ENCODE data around the gene FCER1G.
"Not testable (repeated sequence)": the region's sequence is repeated elsewhere in the genome, so short reads cannot be mapped to it uniquely, and the experiment has no call there.

Gene FCER1G

GRCh38 chr1:161209790-161210409, 5.2 kb upstream of the FCER1G start:
- peak; percentile 71 for DNase-seq

DNA sequence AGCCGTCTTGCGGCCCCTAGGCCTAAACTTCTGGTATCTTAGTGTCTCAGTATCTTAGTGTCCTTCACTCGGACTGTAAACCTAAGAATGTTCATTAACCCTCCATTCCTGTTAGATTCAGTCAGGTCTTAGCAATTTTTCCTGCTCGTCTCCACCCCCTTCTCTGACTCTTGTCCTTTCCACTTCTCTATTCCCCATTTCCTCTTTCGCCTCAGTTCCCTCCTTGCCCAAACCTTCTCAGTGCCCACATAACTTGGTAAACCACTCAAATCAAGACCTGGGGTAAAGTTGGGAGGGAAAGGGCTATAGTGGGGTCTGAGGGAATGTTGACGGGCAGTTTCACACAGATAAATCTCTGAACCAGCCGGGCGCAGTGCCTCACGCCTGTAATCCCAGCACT, 726 bp upstream of the FCER1G start:
- no peak for DNase-seq

DNA sequence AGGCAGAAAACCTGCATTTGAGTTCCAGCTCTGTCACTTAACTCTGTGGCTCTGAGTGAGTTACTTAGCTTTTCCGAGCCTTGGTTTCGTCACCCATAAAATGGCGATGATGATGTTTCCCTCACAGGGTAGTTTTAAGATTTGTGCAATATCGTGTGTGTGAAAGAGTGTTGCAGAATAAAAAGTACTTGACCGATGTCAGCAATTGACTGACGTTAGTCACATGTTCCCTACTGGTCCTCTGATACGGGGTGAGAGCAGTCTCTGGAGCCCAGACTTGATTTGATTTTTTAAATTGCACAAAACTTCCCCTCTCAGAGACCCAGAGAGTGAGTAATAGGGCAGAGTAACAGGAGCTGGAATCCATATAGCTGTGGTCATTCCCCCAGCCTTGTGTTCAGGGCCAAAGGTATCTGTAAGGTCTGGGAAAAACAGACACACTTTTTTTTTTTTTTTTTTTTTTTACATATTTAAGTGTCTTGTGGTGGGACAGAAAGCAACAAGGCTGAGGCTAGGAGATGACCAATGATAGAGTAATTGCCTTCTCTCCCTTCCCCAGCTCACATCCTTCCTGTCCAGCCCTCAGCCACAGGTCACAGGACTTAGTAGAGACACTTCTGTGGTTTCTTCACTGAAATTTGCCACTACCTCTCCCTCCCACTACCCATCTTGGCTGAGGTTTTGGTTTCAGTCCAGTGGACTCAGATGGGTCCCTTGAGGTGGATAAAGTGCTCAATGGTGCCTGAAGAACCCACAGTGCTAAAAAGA, 2.0 kb downstream of the FCER1G start:
- peak; percentile 58 for DNase-seq

GRCh38 chr1:161217831-161218230, 2.7 kb downstream of the FCER1G start:
- no peak for DNase-seq

DNA sequence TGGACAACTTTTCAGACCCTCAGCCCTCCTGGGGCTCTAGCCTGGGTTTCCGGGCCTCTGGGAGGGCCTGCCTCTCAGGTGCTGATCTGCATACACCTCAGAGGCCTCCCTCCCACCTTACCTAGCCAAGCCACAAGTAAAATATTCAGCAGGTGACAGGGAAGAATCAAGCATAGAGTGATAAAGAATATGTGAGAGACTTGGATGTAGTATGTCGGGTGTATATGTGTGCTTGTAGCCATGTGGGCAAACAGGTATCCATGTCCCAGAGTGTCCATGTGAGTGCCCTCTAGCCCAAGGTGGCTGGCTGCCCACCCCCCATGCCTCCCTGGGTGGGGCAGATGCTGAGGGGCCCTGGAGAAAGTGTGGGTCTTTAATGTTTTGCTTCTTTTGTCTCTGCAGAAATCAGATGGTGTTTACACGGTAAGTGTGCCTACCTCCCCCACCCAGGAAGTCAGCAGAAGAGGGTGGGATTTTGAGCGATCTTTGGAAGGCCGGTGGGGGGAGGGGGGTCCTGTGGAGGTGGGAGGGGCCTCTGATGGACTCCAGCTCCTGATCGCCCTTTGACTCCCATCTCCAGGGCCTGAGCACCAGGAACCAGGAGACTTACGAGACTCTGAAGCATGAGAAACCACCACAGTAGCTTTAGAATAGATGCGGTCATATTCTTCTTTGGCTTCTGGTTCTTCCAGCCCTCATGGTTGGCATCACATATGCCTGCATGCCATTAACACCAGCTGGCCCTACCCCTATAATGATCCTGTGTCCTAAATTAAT, 3.4 kb downstream of the FCER1G start:
- DNase-seq, result no peak

DNA sequence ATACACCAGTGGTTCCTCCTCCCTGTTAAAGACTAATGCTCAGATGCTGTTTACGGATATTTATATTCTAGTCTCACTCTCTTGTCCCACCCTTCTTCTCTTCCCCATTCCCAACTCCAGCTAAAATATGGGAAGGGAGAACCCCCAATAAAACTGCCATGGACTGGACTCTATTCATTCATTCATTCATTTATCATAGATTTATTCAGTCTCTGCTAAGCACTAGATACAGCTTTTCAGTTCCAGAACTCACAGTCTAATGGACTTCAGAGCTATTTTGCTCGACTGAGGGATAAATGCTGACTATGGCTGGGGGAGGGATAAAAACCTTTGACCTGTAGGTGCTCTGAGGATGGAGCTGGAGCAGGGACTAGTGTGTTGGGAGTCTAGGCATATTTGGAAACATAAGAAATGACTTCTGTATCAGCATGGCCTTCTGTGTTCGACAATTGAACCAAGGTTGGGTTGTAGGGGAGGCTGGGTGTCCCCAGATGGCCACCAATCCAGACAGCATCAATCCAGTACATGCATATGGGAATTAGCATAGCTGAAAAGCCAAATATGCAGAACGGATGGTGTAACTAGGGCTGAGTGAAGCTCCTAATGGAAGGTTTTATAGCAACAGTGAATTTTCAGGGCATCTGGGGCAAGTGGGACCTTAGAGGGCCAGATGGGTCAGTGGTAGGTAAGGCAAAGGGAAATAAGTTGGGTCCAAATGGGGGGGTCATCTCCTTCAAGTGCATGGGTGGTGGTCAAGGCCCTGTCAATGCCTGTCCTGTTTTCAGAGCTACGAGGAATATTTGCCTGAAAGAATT, 4.2 kb downstream of the FCER1G start:
- DNase-seq, result no peak

- no peak for DNase-seq
Measured at GRCh38 chr1:161220002-161220401, 4.9 kb downstream of the FCER1G start.

- no peak for DNase-seq
Measured at GRCh38 chr1:161222175-161223019, 7.3 kb downstream of the FCER1G start.

DNA sequence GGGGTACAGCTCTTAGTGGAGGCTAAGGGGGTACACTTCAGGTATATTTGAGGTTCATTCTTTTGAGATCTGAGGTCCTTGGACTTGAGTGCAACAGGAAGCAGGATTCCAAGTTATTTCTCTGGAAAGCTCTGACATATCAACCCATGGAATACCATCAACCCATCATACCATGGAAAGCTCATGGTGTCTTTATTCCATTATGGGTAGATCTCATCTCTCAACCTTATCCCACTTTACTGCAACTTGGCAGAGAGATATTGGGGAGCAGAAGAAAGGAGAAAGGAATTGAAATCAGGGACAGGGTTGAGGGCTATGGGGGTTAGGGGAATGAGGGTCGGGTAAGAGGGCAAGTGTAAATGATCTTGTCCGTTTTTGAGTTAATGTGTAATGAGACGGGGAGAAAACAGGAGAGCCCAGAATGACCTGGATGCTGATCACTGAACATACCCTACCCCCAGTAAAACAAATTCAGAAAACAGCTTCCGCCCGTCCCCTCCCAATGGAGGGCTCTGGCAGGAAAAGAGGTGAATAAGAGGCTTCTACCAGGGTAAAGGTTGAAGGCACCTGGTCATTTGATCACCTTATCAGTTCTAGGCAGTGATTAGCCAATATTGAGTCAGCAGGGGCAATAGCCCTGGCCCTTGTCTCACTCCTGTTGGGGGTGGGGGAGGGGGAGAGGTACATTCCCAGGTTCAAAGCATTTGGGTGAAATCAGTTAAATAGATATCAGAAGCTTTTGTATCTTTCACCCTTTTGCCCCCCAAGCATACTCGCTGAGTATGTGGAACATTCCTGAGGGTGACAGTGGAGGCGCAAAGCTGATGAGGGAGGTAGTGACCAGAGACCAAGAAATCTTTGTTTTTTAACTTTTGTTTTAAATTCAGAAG, 9.0 kb downstream of the FCER1G start:
- DNase-seq, result no peak

GRCh38 chr1:161224695-161225087, 9.6 kb downstream of the FCER1G start:
- not testable (repeated sequence) for DNase-seq

DNA sequence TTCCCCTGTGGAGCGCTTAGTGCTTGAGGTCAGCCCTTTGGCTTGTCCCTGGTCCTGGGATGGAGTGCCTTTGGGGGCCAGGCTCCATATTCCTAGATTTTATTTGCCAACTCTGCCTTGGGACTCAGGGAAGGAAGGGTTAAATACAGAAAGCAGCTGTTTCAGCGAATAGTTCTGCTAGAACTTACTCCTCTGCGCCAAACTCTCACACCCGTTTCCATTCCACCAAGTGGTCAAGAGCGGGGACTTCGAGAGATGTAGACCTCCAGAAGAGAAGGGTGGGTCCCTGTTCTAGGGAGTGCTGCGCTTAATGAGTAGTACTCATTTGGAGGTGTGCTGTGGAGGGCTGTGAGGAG, 10.1 kb downstream of the FCER1G start:
- no peak for DNase-seq

DNA sequence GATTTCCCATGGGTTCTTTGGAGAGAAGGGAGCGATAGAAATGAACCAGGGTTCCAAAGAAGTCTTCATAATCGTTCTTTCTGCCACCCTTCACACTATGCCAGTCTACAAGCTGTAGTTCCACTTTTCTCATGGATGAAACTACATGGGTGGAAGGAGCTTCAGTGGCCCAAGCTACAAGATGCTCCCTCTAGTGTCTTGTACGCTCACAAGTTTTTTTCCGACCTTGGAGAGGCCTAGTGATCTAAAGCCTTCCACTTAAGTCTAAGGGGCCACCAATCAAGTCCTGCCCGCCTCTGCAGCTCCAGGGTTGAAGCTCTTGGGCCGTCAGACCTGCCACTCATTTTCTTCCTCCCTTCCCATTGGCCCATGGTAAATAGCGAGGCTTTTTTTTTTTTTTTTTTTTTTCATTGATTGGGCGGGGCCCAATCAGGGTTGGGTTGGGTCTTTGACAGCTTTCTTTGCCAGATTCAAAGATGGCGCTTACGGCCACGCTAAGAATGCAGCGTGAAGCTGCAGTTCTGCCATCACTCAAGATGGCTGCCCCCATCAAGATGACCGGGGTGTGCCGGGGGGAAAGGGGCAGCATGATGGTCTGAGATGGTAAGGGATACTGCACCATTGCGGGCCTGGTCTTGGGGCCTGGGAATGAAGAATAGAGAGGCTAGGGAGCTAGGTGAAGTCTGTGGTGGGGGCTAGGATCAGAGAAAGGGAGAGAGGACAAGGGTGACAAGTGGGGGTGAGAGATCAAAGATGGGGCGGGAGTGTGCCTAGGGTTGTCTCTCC, 10.6 kb downstream of the FCER1G start, which contains the start of gene TOMM40L:
TSS of gene TOMM40L (plus strand) at position 527 of the 786 bp plus-strand sequence. CDS start 430 bp downstream, outside the sequence.
- peak; percentile 93 for DNase-seq

GRCh38 chr1:161226320-161226711, 11.2 kb downstream of the FCER1G start:
- no peak for DNase-seq

GRCh38 chr1:161226759-161227158, 11.7 kb downstream of the FCER1G start:
- DNase-seq, result no peak

DNA sequence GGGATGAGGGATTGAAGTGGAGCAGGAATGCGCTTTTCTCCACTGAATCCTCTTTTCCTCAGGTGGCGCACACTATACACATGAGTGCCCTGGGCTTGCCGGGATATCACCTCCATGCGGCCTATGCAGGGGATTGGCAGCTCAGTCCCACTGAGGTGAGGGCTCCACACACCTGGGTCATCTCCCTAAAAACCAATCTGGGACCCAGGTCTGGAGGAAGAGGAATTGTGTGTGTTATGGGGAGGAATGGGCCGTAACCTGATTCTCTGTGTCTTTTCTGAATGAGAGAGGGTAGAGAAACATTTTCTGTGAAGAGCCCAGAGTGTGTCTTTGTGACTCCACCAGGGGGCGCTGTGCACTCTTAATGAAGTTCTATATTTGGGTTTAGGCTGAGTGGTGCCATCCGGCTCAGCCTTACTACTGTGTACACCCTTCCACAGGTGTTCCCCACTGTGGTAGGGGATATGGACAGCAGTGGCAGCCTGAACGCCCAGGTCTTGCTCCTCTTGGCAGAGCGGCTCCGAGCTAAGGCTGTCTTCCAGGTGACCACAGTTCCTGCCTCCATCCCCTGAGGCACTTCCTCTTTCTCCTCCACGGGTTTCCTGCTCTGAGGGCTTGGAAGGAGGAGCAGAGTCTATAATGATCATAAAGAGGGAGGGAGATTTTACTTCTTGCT, 12.2 kb downstream of the FCER1G start:
- peak; percentile 71 for DNase-seq

- no peak for DNase-seq
Measured at GRCh38 chr1:161228032-161228431, 12.9 kb downstream of the FCER1G start.

- no peak for DNase-seq
Measured at GRCh38 chr1:161229896-161230295, 14.8 kb downstream of the FCER1G start.

DNA sequence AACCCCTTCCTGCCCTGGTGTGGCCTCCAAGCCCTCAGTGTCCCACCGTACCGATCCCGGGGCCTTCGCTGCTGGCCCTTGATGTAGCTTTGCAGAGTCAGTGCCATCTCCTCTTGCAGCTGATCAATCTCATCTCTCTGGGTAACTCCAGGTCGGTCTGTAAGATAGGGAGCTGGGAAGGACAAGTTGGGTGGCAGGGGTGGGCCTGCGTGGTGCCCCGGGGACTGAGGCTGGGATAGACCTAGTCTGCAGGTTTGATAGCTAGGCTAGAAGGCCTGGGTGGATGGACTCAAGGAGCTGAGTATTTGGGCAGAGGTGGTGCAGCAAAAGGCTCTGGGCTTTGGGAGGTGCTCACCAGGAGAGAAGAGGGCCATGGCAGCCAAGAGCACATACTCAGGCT, 15.7 kb downstream of the FCER1G start:
- no peak for DNase-seq

DNA sequence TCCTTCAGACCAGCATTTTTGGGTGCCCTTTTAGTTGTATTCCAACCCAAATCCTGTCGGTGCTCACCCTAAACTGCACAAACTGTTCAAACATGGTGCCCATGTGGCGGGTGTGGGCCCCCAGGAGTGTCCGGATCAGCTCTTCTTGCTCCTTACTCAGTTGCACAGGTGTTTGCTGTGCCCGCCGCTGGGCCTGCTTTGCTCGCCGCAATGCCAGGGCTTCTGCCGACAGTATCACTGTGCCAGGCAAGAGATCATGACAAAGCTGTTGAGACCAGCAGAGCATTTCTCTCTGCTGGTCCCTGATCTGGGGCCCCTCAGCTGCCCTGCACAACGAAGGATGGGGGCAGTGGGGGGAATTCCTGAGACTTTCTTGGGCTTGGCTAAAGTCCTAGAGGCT, 18.0 kb downstream of the FCER1G start:
- no peak for DNase-seq
